ENCODE measurements around the gene FNDC3B. TPM values are rescaled to one million over a fixed set of nuclear protein-coding genes. Genes with fewer than 3 reads are reported as not detected.

The FNDC3B gene
- polyA plus RNA-seq, 6 donors from 2014 or later: 1.2 to 3.1 (median 2.2) TPM; not detected in 1

- Mint-ChIP-seq H3K9me3 (peaks cover 0 to 13% (median 6%) of the 10 kb centered on the region in 7 donors), H3K4me3 (peak overlapping the region in 4 of 8 donors; percentile 24 to 78 (median 40)), H3K36me3 (peaks cover 5 to 17% of the 10 kb centered on the region in 2 donors), H3K27me3 (no peaks in the 10 kb centered on the region), H3K4me1 (peaks cover 6 to 10% (median 7%) of the 10 kb centered on the region in 3 donors), H3K27ac (peak overlapping the region in 4 of 6 donors; percentile 7 to 65 (median 42))
- no peak for DNase-seq
- no peak for ATAC-seq (ENCODE audit: low read depth in 2 of 2)
These were observed 250.2 kb downstream of the FNDC3B start for GRCh38 chr3:172289583-172289982.

- Mint-ChIP-seq H3K36me3 (peaks cover 11 to 18% of the 10 kb centered on the region in 2 donors), H3K4me1 (peaks cover 6 to 10% (median 7%) of the 10 kb centered on the region in 3 donors), H3K27ac (no peak overlapping the region)
These were observed 251.1 kb downstream of the FNDC3B start for GRCh38 chr3:172290457-172290856.

GRCh38 chr3:172291650-172292049 is 252.3 kb downstream of the FNDC3B start:
- DNase-seq (no peak), ATAC-seq (ENCODE audit: low read depth in 2 of 2) (no peak)
- Mint-ChIP-seq H3K9me3 (peaks cover 0 to 15% (median 7%) of the 10 kb centered on the region in 7 donors), H3K27me3 (no peaks in the 10 kb centered on the region), H3K27ac (no peak overlapping the region), H3K4me1 (peaks cover 6 to 10% (median 7%) of the 10 kb centered on the region in 3 donors), H3K4me3 (no peak overlapping the region), H3K36me3 (peaks cover 18 to 20% of the 10 kb centered on the region in 2 donors)

More at GRCh38 chr3:172290457-172290856, 251.1 kb downstream of the FNDC3B start:
- ATAC-seq (ENCODE audit: low read depth in 2 of 2): no peak
- no peaks in the 10 kb centered on the region for H3K27me3 Mint-ChIP-seq
- H3K9me3 Mint-ChIP-seq: peaks cover 0 to 15% (median 7%) of the 10 kb centered on the region in 7 donors
- H3K4me3 Mint-ChIP-seq: no peak overlapping the region
- DNase-seq: no peak

- Mint-ChIP-seq H3K36me3 (peaks cover 18 to 24% of the 10 kb centered on the region in 2 donors), H3K4me3 (no peak overlapping the region), H3K9me3 (peaks cover 0 to 15% (median 7%) of the 10 kb centered on the region in 7 donors), H3K27ac (no peak overlapping the region), H3K4me1 (peaks cover 6 to 10% (median 7%) of the 10 kb centered on the region in 3 donors), H3K27me3 (no peaks in the 10 kb centered on the region)
- no peak for DNase-seq
- no peak for ATAC-seq (ENCODE audit: low read depth in 2 of 2)
These were observed 253.0 kb downstream of the FNDC3B start for GRCh38 chr3:172292422-172292821.

- Mint-ChIP-seq H3K9me3 (peaks cover 0 to 15% (median 7%) of the 10 kb centered on the region in 7 donors), H3K36me3 (peaks cover 18 to 26% of the 10 kb centered on the region in 2 donors), H3K27me3 (no peaks in the 10 kb centered on the region), H3K27ac (no peak overlapping the region), H3K4me1 (peaks cover 6 to 10% (median 7%) of the 10 kb centered on the region in 3 donors), H3K4me3 (no peak overlapping the region)
- DNase-seq (no peak), ATAC-seq (ENCODE audit: low read depth in 2 of 2) (no peak)
These were observed 253.7 kb downstream of the FNDC3B start for GRCh38 chr3:172293093-172293492.

- Mint-ChIP-seq H3K27me3 (no peaks in the 10 kb centered on the region), H3K9me3 (peaks cover 0 to 15% (median 7%) of the 10 kb centered on the region in 7 donors), H3K27ac (peak overlapping the region in 2 of 6 donors; percentile 34 to 39), H3K4me3 (peak overlapping the region in 1 of 8 donors; percentile 47), H3K36me3 (peaks cover 18 to 29% of the 10 kb centered on the region in 2 donors), H3K4me1 (peaks cover 5 to 7% (median 5%) of the 10 kb centered on the region in 3 donors)
- ATAC-seq (ENCODE audit: low read depth in 2 of 2) (no peak), DNase-seq (no peak)
These were observed 254.9 kb downstream of the FNDC3B start for GRCh38 chr3:172294223-172294806.

- H3K4me1 Mint-ChIP-seq: no peaks in the 10 kb centered on the region
- no peak for ATAC-seq (ENCODE audit: low read depth in 2 of 2)
- H3K9me3 Mint-ChIP-seq: peaks cover 0 to 15% (median 7%) of the 10 kb centered on the region in 7 donors
- peaks cover 18 to 29% of the 10 kb centered on the region in 2 donors for H3K36me3 Mint-ChIP-seq
- no peak for DNase-seq
- peak overlapping the region in 2 of 6 donors; percentile 37 to 41 for H3K27ac Mint-ChIP-seq
- H3K4me3 Mint-ChIP-seq: peak overlapping the region in 1 of 8 donors; percentile 11
- H3K27me3 Mint-ChIP-seq: no peaks in the 10 kb centered on the region
These were observed 257.0 kb downstream of the FNDC3B start for GRCh38 chr3:172296248-172296974.

GRCh38 chr3:172296975-172297332 is 257.6 kb downstream of the FNDC3B start:
- H3K4me1 Mint-ChIP-seq: no peaks in the 10 kb centered on the region
- H3K27ac Mint-ChIP-seq: no peak overlapping the region
- peaks cover 0 to 15% (median 7%) of the 10 kb centered on the region in 7 donors for H3K9me3 Mint-ChIP-seq
- peak overlapping the region in 1 of 8 donors; percentile 11 for H3K4me3 Mint-ChIP-seq
- H3K27me3 Mint-ChIP-seq: no peaks in the 10 kb centered on the region
- DNase-seq (no peak), ATAC-seq (ENCODE audit: low read depth in 2 of 2) (no peak)
- peaks cover 18 to 29% of the 10 kb centered on the region in 2 donors for H3K36me3 Mint-ChIP-seq

- Mint-ChIP-seq H3K4me3 (no peak overlapping the region), H3K36me3 (peaks cover 11 to 29% of the 10 kb centered on the region in 2 donors), H3K9me3 (peaks cover 0 to 14% (median 5%) of the 10 kb centered on the region in 7 donors), H3K27ac (no peak overlapping the region), H3K27me3 (no peaks in the 10 kb centered on the region), H3K4me1 (no peaks in the 10 kb centered on the region)
- no peak for ATAC-seq (ENCODE audit: low read depth in 2 of 2)
- DNase-seq: no peak
These were observed 258.9 kb downstream of the FNDC3B start for GRCh38 chr3:172298247-172298646.

GRCh38 chr3:172300187-172300586 is 260.8 kb downstream of the FNDC3B start:
- H3K27ac Mint-ChIP-seq: no peak overlapping the region
- DNase-seq: no peak
- ATAC-seq (ENCODE audit: low read depth in 2 of 2): no peak
- no peaks in the 10 kb centered on the region for H3K4me1 Mint-ChIP-seq
- H3K4me3 Mint-ChIP-seq: no peak overlapping the region
- no peaks in the 10 kb centered on the region for H3K27me3 Mint-ChIP-seq
- H3K36me3 Mint-ChIP-seq: peaks cover 0 to 20% of the 10 kb centered on the region in 2 donors
- peaks cover 0 to 1% (median 0%) of the 10 kb centered on the region in 7 donors for H3K9me3 Mint-ChIP-seq

GRCh38 chr3:172300862-172301261 is 261.5 kb downstream of the FNDC3B start:
- Mint-ChIP-seq H3K4me3 (no peak overlapping the region), H3K4me1 (no peaks in the 10 kb centered on the region), H3K27ac (no peak overlapping the region), H3K36me3 (peaks cover 0 to 17% of the 10 kb centered on the region in 2 donors), H3K27me3 (no peaks in the 10 kb centered on the region), H3K9me3 (no peaks in the 10 kb centered on the region)
- DNase-seq (no peak), ATAC-seq (ENCODE audit: low read depth in 2 of 2) (no peak)

GRCh38 chr3:172302203-172302602 is 262.8 kb downstream of the FNDC3B start:
- DNase-seq (no peak), ATAC-seq (ENCODE audit: low read depth in 2 of 2) (no peak)
- Mint-ChIP-seq H3K9me3 (no peaks in the 10 kb centered on the region), H3K36me3 (peaks cover 0 to 5% of the 10 kb centered on the region in 2 donors), H3K27ac (no peak overlapping the region), H3K27me3 (no peaks in the 10 kb centered on the region), H3K4me1 (no peaks in the 10 kb centered on the region), H3K4me3 (no peak overlapping the region)

GRCh38 chr3:172303181-172303580 is 263.8 kb downstream of the FNDC3B start:
- DNase-seq (no peak), ATAC-seq (ENCODE audit: low read depth in 2 of 2) (no peak)
- Mint-ChIP-seq H3K36me3 (peaks cover 0 to 2% of the 10 kb centered on the region in 2 donors), H3K9me3 (no peaks in the 10 kb centered on the region), H3K27me3 (no peaks in the 10 kb centered on the region), H3K4me1 (no peaks in the 10 kb centered on the region), H3K27ac (no peak overlapping the region), H3K4me3 (no peak overlapping the region)

Measured in naive B cell (primary cell).